Activated CD4-positive, alpha-beta T cell treated with anti-CD3 and anti-CD28 coated beads, Interleukin-2, amount 10 ng/mL, durations not matched to agents 24 days and 14 days (primary cell): Measurements from ENCODE around the gene NEURL1B. TPM values are rescaled to one million over a fixed set of nuclear protein-coding genes. Genes with fewer than 3 reads are reported as not detected.

Source experiments
- DNase-seq: peaks from one replicate; pipeline ENCODE4 v3.0.0; 2022
- H3K27ac Mint-ChIP-seq: one replicate; pipeline ENCODE4 v1.8.0; 2022; ENCODE audit warnings: mild to moderate bottlenecking, mixed read lengths
- H3K27me3 Mint-ChIP-seq: one replicate; pipeline ENCODE4 v1.8.0; 2022; ENCODE audit warnings: mixed read lengths
- H3K36me3 Mint-ChIP-seq: one replicate; pipeline ENCODE4 v1.8.0; 2022; ENCODE audit warnings: low read depth, mild to moderate bottlenecking, mixed read lengths
- H3K4me1 Mint-ChIP-seq: one replicate; pipeline ENCODE4 v1.8.0; 2021; ENCODE audit warnings: mixed read lengths
- H3K4me3 Mint-ChIP-seq: one replicate; pipeline ENCODE4 v1.8.0; 2022; ENCODE audit warnings: mild to moderate bottlenecking, moderate library complexity, mixed read lengths
- H3K9me3 Mint-ChIP-seq: one replicate; pipeline ENCODE4 v1.8.0; 2021; ENCODE audit warnings: mixed read lengths
- intact Hi-C: fragments of 100-400 bp; cut with micrococcal nuclease; formaldehyde crosslinking; loops from one replicate; pipeline ENCODE4 v1.15.1; 2023
- total RNA-seq: library from RNA; stranded (reverse); gene quantifications from 2 replicates; pipeline ENCODE4 v1.2.3, GENCODE V29; 2022

Gene NEURL1B
- total RNA-seq, 1 donor from 2014 or later, result 0.05 TPM

- Mint-ChIP-seq H3K4me1 (no peaks in the 10 kb centered on the region), H3K27ac (no peak overlapping the region), H3K4me3 (no peak overlapping the region), H3K27me3 (no peaks in the 10 kb centered on the region), H3K9me3 (no peaks in the 10 kb centered on the region), H3K36me3 (no peaks in the 10 kb centered on the region)
- no peak for DNase-seq
- intact Hi-C loops, result no loop called here
These were observed 83.5 kb downstream of the NEURL1B start for GRCh38 chr5:172724242-172725183.

- Mint-ChIP-seq H3K36me3 (no peaks in the 10 kb centered on the region), H3K27me3 (no peaks in the 10 kb centered on the region), H3K4me1 (no peaks in the 10 kb centered on the region), H3K27ac (no peak overlapping the region), H3K4me3 (no peak overlapping the region), H3K9me3 (no peaks in the 10 kb centered on the region)
- intact Hi-C loops, result no loop called here
- DNase-seq, result no peak
These were observed 84.2 kb downstream of the NEURL1B start for GRCh38 chr5:172725273-172725672.

GRCh38 chr5:172725785-172726184, 84.7 kb downstream of the NEURL1B start:
- intact Hi-C loops, result no loop called here
- H3K4me3 Mint-ChIP-seq, result no peak overlapping the region
- no peak for DNase-seq
- no peaks in the 10 kb centered on the region for H3K9me3 Mint-ChIP-seq
- no peaks in the 10 kb centered on the region for H3K4me1 Mint-ChIP-seq
- H3K36me3 Mint-ChIP-seq, result no peaks in the 10 kb centered on the region
- H3K27me3 Mint-ChIP-seq, result no peaks in the 10 kb centered on the region
- H3K27ac Mint-ChIP-seq, result no peak overlapping the region

- H3K4me1 Mint-ChIP-seq, result no peaks in the 10 kb centered on the region
- no peaks in the 10 kb centered on the region for H3K9me3 Mint-ChIP-seq
- H3K27ac Mint-ChIP-seq, result no peak overlapping the region
- H3K36me3 Mint-ChIP-seq, result no peaks in the 10 kb centered on the region
- no peak for DNase-seq
- H3K4me3 Mint-ChIP-seq, result no peak overlapping the region
- no peaks in the 10 kb centered on the region for H3K27me3 Mint-ChIP-seq
- intact Hi-C loops, result no loop called here
These were observed 85.9 kb downstream of the NEURL1B start for GRCh38 chr5:172726966-172727365.

- intact Hi-C loops, result no loop called here
- Mint-ChIP-seq H3K27me3 (no peaks in the 10 kb centered on the region), H3K27ac (no peak overlapping the region), H3K9me3 (no peaks in the 10 kb centered on the region), H3K4me1 (no peaks in the 10 kb centered on the region), H3K4me3 (no peak overlapping the region), H3K36me3 (no peaks in the 10 kb centered on the region)
- no peak for DNase-seq
These were observed 86.5 kb downstream of the NEURL1B start for GRCh38 chr5:172727551-172727950.

GRCh38 chr5:172728481-172729241, 87.6 kb downstream of the NEURL1B start:
- Mint-ChIP-seq H3K4me3 (no peak overlapping the region), H3K36me3 (no peaks in the 10 kb centered on the region), H3K27me3 (no peaks in the 10 kb centered on the region), H3K9me3 (no peaks in the 10 kb centered on the region), H3K4me1 (no peaks in the 10 kb centered on the region), H3K27ac (no peak overlapping the region)
- no peak for DNase-seq
- intact Hi-C loops, result no loop called here

GRCh38 chr5:172729588-172729987, 88.5 kb downstream of the NEURL1B start:
- intact Hi-C loops, result no loop called here
- no peak overlapping the region for H3K4me3 Mint-ChIP-seq
- no peaks in the 10 kb centered on the region for H3K4me1 Mint-ChIP-seq
- no peak for DNase-seq
- no peak overlapping the region for H3K27ac Mint-ChIP-seq
- H3K27me3 Mint-ChIP-seq, result no peaks in the 10 kb centered on the region
- no peaks in the 10 kb centered on the region for H3K36me3 Mint-ChIP-seq
- no peaks in the 10 kb centered on the region for H3K9me3 Mint-ChIP-seq

GRCh38 chr5:172730222-172730621, 89.2 kb downstream of the NEURL1B start:
- Mint-ChIP-seq H3K27ac (no peak overlapping the region), H3K27me3 (no peaks in the 10 kb centered on the region), H3K9me3 (no peaks in the 10 kb centered on the region), H3K4me3 (no peak overlapping the region), H3K4me1 (no peaks in the 10 kb centered on the region), H3K36me3 (no peaks in the 10 kb centered on the region)
- intact Hi-C loops, result no loop called here
- no peak for DNase-seq

GRCh38 chr5:172730981-172731679, 90.1 kb downstream of the NEURL1B start:
- no peak for DNase-seq
- Mint-ChIP-seq H3K9me3 (no peaks in the 10 kb centered on the region), H3K27ac (no peak overlapping the region), H3K27me3 (no peaks in the 10 kb centered on the region), H3K36me3 (no peaks in the 10 kb centered on the region), H3K4me1 (no peaks in the 10 kb centered on the region), H3K4me3 (no peak overlapping the region)
- intact Hi-C loops, result no loop called here

GRCh38 chr5:172731680-172732074, 90.6 kb downstream of the NEURL1B start:
- no peaks in the 10 kb centered on the region for H3K36me3 Mint-ChIP-seq
- DNase-seq, result no peak
- intact Hi-C loops, result no loop called here
- H3K4me3 Mint-ChIP-seq, result no peak overlapping the region
- H3K27ac Mint-ChIP-seq, result no peak overlapping the region
- no peaks in the 10 kb centered on the region for H3K27me3 Mint-ChIP-seq
- H3K4me1 Mint-ChIP-seq, result no peaks in the 10 kb centered on the region
- H3K9me3 Mint-ChIP-seq, result no peaks in the 10 kb centered on the region

GRCh38 chr5:172732201-172732865, 91.3 kb downstream of the NEURL1B start:
- intact Hi-C loops, result no loop called here

GRCh38 chr5:172733131-172733973, 92.3 kb downstream of the NEURL1B start:
- no peak for DNase-seq
- Mint-ChIP-seq H3K27me3 (no peaks in the 10 kb centered on the region), H3K9me3 (no peaks in the 10 kb centered on the region), H3K36me3 (no peaks in the 10 kb centered on the region), H3K27ac (no peak overlapping the region), H3K4me1 (no peaks in the 10 kb centered on the region), H3K4me3 (no peak overlapping the region)
- intact Hi-C loops, result no loop called here

More at GRCh38 chr5:172732201-172732865, 91.3 kb downstream of the NEURL1B start:
- H3K27ac Mint-ChIP-seq, result no peak overlapping the region
- no peak overlapping the region for H3K4me3 Mint-ChIP-seq
- no peaks in the 10 kb centered on the region for H3K4me1 Mint-ChIP-seq
- no peaks in the 10 kb centered on the region for H3K27me3 Mint-ChIP-seq
- no peaks in the 10 kb centered on the region for H3K9me3 Mint-ChIP-seq
- no peaks in the 10 kb centered on the region for H3K36me3 Mint-ChIP-seq
- no peak for DNase-seq

- H3K27me3 Mint-ChIP-seq, result no peaks in the 10 kb centered on the region
- H3K36me3 Mint-ChIP-seq, result no peaks in the 10 kb centered on the region
- H3K27ac Mint-ChIP-seq, result no peak overlapping the region
- H3K4me3 Mint-ChIP-seq, result no peak overlapping the region
- intact Hi-C loops, result no loop called here
- no peaks in the 10 kb centered on the region for H3K4me1 Mint-ChIP-seq
- no peak for DNase-seq
- H3K9me3 Mint-ChIP-seq, result no peaks in the 10 kb centered on the region
These were observed 92.9 kb downstream of the NEURL1B start for GRCh38 chr5:172733974-172734346.
